ENCODE results near the gene C2orf92.

The C2orf92 gene

GRCh38 chr2:97706708-97707345 lies 37.3 kb downstream of the C2orf92 start:
- DNase-seq (no peak), ATAC-seq (ENCODE audit: insufficient read depth, low read depth) (no peak)
- Histone ChIP-seq H3K4me3 (ENCODE audit: low read depth in 1 of 2, low read length in 2 of 2) (no peak overlapping the region), H3K79me2 (ENCODE audit: insufficient read depth, low read length) (no peaks in the 10 kb centered on the region; the same call in 1 of the 2 replicates), H3K9me3 (ENCODE audit: insufficient read depth, low read length, severe bottlenecking) (no peaks in the 10 kb centered on the region), H3K36me3 (ENCODE audit: insufficient read depth, low read length) (no peaks in the 10 kb centered on the region), H4K20me1 (ENCODE audit: insufficient read depth, low read length) (no peaks in the 10 kb centered on the region), H3K4me1 (ENCODE audit: insufficient read depth, low read length) (peaks cover 18% of the 10 kb centered on the region), H3K9ac (ENCODE audit: low read depth, low read length) (no peak overlapping the region), H3K4me2 (ENCODE audit: insufficient read depth, low read length) (no peak overlapping the region), H3K27ac (ENCODE audit: low read length) (no peak overlapping the region), H2AFZ (ENCODE audit: low read depth, low read length) (no peak overlapping the region), H3K27me3 (ENCODE audit: insufficient read depth, low read length, poor library complexity) (no peaks in the 10 kb centered on the region)
- no peak for TF ChIP-seq EZH2 (IDR thresholded peaks at IDR 0.05; ENCODE audit: borderline replicate concordance, low read depth, low read length, severe bottlenecking)
- no peak for TF ChIP-seq CTCF (IDR thresholded peaks at IDR 0.05; ENCODE audit: borderline replicate concordance, extremely low read depth, low read length, poor library complexity, severe bottlenecking)

GRCh38 chr2:97707362-97708047 lies 38.0 kb downstream of the C2orf92 start:
- Histone ChIP-seq H4K20me1 (ENCODE audit: insufficient read depth, low read length) (no peaks in the 10 kb centered on the region), H3K27me3 (ENCODE audit: insufficient read depth, low read length, poor library complexity) (no peaks in the 10 kb centered on the region), H3K4me2 (ENCODE audit: insufficient read depth, low read length) (no peak overlapping the region), H3K4me1 (ENCODE audit: insufficient read depth, low read length) (peaks cover 25% of the 10 kb centered on the region), H3K9ac (ENCODE audit: low read depth, low read length) (no peak overlapping the region), H3K36me3 (ENCODE audit: insufficient read depth, low read length) (no peaks in the 10 kb centered on the region), H3K27ac (ENCODE audit: low read length) (no peak overlapping the region), H2AFZ (ENCODE audit: low read depth, low read length) (no peak overlapping the region), H3K9me3 (ENCODE audit: insufficient read depth, low read length, severe bottlenecking) (no peaks in the 10 kb centered on the region), H3K79me2 (ENCODE audit: insufficient read depth, low read length) (peaks cover 2% of the 10 kb centered on the region; the same call in 1 of the 2 replicates), H3K4me3 (ENCODE audit: low read depth in 1 of 2, low read length in 2 of 2) (no peak overlapping the region)
- TF ChIP-seq CTCF (IDR thresholded peaks at IDR 0.05; ENCODE audit: borderline replicate concordance, extremely low read depth, low read length, poor library complexity, severe bottlenecking), result no peak
- TF ChIP-seq EZH2 (IDR thresholded peaks at IDR 0.05; ENCODE audit: borderline replicate concordance, low read depth, low read length, severe bottlenecking), result no peak
- DNase-seq (no peak), ATAC-seq (ENCODE audit: insufficient read depth, low read depth) (no peak)

DNA sequence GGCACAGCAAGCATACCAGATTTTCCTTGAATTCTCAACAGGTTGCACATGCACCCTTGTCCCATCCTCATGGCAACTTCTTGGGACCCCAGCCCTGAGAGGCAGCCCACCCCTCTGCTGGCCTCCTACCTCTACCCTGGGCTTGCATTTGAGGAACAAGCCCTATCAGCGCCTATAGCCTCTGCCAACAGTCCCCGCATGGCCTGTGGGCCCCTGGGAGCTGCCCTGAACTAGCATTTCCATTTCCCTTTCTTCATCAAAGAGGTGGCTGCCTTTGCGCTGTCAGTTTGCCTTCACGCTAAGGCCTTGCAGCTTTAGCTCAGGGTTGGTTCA lies 38.5 kb downstream of the C2orf92 start:
- DNase-seq (no peak), ATAC-seq (ENCODE audit: insufficient read depth, low read depth) (no peak)
- H3K4me3 ChIP-seq (ENCODE audit: low read depth in 1 of 2, low read length in 2 of 2), result no peak overlapping the region
- TF ChIP-seq EZH2 (IDR thresholded peaks at IDR 0.05; ENCODE audit: borderline replicate concordance, low read depth, low read length, severe bottlenecking) (no peak), CTCF (IDR thresholded peaks at IDR 0.05; ENCODE audit: borderline replicate concordance, extremely low read depth, low read length, poor library complexity, severe bottlenecking) (no peak)
- no peak overlapping the region for H2AFZ ChIP-seq (ENCODE audit: low read depth, low read length)
- no peaks in the 10 kb centered on the region for H3K27me3 ChIP-seq (ENCODE audit: insufficient read depth, low read length, poor library complexity)
- no peaks in the 10 kb centered on the region for H3K36me3 ChIP-seq (ENCODE audit: insufficient read depth, low read length)
- H3K79me2 ChIP-seq (ENCODE audit: insufficient read depth, low read length), result peaks cover 7% of the 10 kb centered on the region; the same call in 1 of the 2 replicates
- no peaks in the 10 kb centered on the region for H3K9me3 ChIP-seq (ENCODE audit: insufficient read depth, low read length, severe bottlenecking)
- no peak overlapping the region for H3K4me2 ChIP-seq (ENCODE audit: insufficient read depth, low read length)
- no peaks in the 10 kb centered on the region for H4K20me1 ChIP-seq (ENCODE audit: insufficient read depth, low read length)
- no peak overlapping the region for H3K9ac ChIP-seq (ENCODE audit: low read depth, low read length)
- peaks cover 30% of the 10 kb centered on the region for H3K4me1 ChIP-seq (ENCODE audit: insufficient read depth, low read length)
- no peak overlapping the region for H3K27ac ChIP-seq (ENCODE audit: low read length)

All from DND-41 (cell line).